GM19239 (cell line): ENCODE measurements around the gene MRPL48.

ENCODE experiments used
- DNase-seq: peaks from one replicate; pipeline ENCODE4 v3.0.0; 2011; ENCODE audit warnings: low spot score; ENCODE audit not compliant: insufficient read length
- FAIRE-seq: peaks from 2 replicates; lab custom pipeline; 2011; peaks lifted over from hg19 to GRCh38; lab: Jason Lieb, UNC

MRPL48 gene

DNA sequence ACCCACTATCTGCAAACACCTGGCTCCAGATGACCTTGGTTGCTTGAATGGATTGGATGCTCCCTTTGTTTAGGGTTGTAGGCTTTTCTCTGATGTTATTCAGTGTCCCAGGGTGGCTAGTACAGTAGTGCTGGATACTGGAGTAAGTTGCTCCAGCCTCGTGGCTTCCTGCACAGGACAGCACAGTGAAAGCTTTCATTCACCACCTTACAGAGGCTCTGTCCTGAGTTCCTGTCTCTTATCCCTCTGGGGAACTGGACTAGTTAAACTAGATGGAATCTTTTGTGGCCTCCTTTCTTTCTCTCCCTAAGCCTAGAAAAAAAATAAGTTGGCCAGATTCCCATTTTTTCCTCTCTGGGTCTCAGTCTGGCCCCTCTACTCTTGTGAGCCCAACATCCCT is 42.6 kb downstream of the MRPL48 start:
- no peak for FAIRE-seq

DNA sequence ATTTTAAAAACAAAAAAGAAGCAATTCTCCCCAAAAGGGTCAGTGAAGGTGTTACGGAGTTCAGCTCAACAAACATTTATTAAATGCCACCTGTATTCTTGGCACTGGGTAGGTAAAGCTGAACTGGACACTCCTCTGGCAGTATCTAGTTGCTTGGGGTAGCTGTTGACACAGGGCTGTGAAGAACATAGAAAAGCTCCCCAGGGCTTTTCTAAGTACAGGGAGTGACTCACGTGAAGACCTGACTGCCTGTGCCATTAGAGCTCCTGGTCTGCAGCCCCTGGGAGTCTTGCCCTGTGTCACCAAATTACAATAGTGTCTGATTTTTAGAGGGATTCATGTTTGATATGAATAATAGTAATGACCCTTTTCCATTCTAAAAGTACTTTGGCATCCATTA is 45.4 kb downstream of the MRPL48 start:
- no peak for FAIRE-seq
- no peak for DNase-seq

More for the DNA sequence above, 42.6 kb downstream of the MRPL48 start:
- DNase-seq, result no peak

DNA sequence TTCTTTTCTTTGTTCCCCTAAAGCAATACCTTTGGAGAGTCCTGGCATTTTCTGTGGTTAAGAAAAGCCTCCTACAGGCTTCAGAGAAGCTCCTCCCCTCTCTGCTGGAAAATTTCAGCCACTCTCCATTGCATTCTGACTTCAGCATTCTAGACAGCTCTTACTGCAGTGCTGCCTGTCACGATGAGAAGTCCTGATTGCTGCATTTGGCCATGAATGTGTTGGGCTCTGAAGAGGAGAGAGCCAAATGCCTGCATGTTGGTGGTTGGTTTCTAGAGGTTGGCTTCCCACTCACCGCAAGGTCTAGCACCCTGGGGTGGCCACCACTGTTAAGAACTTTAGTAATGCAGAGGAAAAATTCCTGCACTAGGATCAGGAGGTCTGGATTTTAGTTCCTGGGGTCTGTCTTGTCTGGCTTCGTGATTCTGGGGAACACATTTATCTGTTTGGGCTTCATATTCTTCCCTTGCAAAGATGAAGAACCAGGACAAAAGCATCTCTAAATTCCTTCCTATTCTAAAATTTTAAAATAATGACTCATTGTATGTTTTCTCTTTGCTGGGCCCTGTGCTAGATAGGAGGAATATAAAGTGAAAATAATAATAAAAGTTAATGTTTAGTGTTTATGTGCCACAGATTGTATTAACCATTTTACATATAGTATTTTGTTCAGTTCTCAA is 50.9 kb downstream of the MRPL48 start:
- DNase-seq (no peak), FAIRE-seq (no peak)

DNA sequence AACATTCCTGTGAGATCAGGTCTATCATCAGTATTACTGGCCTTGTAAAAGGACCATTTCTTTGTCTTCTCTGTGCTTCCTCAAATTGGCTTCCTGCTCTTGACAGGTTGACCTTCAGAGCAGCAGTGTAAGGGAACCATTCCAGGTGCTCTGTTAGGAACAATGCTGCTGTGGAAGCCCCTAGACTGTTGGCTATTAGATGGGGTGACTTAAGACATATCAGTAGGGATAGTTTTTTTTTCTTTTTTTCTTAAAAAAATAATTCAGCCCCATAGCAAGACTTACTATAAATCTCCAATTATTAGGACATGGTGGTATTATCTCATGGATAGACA is 51.4 kb downstream of the MRPL48 start:
- FAIRE-seq, result no peak

DNA sequence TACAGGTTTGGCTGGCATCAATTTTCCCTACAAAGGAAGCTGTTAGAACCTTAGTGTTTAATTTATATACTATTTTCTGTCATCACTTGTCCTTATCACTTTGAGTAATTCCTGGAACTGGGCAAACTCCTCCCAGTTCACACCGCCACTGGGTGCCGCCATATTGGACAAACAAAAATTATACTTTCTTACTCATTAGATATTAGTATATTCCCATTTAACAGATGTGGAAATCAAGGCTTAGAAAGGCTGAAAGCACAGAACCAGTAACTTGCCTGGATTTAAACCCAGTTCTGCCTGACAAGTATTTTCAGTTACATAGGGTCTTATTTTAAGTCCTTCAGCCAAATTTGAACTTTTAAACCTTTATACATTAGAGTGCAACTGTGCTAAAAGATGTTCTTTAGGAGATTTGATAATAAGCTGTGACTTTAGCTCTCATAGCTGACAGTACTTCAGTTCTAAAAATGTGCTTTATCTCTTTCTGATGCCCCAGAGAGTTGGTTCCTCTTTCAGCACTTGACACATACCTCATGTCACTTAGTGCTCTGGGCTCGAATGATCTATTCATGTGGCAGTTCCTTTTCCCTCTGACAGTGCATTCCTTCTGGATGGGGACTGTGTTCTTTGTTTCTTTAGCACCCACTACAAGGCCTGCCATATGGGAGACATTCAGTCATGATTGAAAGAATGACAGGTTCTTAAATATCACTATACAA is 63.5 kb downstream of the MRPL48 start:
- DNase-seq (no peak), FAIRE-seq (no peak)

More for the DNA sequence above, 51.4 kb downstream of the MRPL48 start:
- DNase-seq, result no peak

DNA sequence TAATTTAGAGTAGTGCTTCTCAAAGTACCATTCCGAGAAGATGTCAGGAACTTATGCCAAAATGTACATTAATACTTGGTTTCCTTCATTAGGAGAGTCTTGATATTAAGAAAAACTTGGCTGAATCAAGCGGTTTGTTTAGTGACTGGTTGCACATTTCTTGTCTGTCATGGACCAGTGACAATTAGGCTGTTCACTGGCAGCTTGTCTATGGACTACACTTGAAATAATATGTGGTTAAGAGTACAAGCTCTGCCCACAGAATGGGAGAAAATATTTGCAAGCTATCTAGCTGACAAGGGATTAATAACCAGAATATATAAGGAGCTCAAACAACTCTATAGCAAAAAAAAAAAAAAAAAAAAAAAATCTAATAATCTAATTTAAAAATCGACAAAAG is 64.4 kb downstream of the MRPL48 start:
- no peak for DNase-seq
- FAIRE-seq, result no peak

DNA sequence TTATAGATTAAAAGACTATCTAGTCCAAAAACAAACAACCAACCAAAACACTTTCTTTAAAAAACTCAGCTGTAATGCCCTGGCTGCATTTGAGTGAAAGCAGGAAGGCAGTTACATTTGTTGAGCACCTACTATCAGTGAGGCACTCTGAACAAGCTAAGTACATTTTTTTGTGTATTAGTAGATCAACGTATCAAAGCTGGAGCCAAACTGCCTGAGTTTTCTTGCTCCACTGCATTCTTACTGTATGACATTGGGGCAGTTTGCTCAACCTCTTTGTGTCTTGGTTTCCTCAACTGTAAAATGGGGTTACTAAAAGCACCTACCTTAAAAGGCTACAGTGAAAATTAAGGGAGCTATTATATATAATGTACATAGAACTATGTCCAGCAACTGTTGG is 67.0 kb downstream of the MRPL48 start:
- DNase-seq (no peak), FAIRE-seq (no peak)

DNA sequence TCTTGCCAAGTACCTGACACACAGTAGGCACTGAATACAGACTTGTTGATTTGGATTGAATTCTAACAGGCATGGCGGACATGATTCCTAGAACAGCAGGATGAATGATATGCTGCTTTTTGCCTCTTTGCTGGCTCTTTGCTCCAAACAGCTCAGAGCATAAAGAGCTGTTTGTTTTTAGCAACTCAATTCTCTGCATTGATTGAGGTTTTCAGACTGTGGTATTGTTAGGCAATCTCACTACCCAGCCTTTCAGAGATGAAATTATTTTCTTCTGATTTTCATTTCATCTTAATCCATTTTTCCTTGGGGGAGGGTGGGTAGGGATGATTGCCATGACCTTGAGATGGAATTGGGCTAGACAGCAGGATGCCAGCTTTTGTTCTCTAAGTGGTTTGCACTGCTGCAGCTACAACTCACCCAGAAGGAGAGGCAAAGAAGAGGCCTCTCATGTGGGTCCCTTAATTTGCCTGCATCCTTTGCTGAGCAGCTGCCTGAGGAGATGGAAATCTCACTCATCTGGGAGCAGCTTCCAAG is 68.4 kb downstream of the MRPL48 start:
- DNase-seq (no peak), FAIRE-seq (no peak)

DNA sequence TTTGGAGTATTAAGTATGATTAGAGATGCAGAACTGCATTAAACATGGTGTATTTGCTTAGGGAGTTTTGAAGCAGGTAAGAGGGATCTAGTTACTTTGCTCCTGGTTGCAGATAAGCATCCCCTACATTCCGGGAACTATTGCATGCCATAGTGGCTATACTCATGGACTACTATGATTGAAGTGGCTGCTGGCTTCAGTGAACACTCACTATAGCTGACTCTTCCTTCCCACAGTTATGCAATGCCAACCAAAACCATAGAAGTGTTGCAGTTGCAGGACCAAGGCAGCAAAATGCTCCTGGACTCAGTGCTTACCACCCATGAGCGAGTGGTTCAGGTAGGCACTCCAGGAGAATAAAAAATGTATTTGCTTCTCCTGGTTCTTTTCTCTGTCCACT is 72.0 kb downstream of the MRPL48 start:
- FAIRE-seq (no peak), DNase-seq (no peak)

DNA sequence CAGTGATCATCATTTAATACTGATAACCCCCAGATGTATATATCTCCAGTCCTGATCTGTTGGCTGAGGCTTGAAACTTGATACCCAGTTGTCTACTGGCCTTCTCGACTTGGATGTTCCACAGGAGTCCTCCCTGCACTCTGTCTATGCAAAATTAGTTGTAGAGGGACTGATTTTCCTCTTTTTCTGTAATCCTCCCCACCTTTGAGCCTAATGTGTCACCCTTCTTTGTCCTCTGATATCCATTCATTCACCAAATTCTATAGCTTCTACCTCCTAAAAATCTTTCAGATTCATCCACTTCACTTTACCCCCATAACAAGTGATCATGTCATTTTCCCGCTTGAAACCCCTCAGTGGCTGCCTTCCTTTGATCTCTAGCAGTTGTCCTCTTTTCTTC is 72.5 kb downstream of the MRPL48 start:
- no peak for DNase-seq
- no peak for FAIRE-seq

DNA sequence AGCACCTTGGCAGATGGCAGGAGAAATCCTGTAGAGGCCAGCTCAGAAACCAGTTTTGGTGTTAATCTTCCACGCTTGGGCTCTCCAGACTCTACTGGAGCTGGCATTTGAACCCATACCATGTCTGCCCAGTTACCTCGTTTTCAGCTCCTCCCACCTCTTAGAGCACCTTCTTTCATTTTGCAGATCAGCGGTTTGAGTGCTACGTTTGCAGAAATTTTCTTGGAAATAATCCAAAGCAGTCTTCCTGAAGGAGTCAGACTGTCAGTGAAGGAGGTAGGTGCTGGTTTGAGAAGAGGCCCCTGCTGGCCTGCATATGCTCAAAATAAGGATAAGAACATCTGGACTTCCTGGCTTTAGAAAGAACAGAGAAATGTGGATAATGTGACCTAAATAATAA is 75.3 kb downstream of the MRPL48 start:
- no peak for DNase-seq
- no peak for FAIRE-seq

DNA sequence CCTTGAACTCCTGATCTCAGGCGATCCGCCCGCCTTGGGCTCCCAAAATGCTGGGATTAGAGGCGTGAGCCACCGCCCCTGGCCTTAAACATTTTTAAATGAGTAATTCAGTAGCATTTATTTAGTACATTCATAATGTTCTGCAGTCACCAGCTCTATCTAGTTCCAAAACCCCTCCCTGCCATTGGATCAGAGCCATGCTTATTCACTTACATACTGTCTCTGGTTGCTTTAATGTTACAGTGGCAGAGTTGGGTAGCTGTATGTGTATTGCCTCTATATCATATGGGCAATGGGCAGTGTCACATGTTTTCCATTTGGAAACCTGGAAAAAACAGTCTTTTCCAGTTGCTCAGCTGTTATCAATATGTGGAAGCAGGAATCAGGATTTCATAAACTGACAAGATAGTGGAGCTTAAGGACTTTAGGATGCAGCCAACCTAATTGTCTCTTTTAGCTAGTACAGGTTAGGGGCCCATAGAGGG is 78.5 kb downstream of the MRPL48 start:
- FAIRE-seq, result no peak
- DNase-seq, result no peak

DNA sequence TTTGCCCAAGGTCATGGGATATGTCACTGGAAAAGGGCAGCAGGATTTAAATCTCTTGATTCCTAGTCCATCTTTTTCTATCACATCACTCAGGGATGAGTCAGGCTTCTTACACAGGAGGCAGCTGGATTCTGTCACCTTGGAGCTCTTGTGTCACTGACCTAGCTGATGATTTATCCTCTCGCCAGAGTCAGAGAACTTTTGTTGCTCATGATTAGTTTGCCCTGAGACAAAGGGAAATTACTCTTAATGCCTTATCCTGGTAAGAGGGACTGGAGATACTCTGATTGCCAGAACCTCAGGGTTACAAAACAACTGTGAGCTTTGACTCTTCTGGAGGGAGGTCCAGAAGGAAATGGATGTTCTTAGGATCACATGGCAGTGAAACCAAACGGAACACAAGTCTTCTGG is 78.9 kb downstream of the MRPL48 start:
- FAIRE-seq (no peak), DNase-seq (no peak)

DNA sequence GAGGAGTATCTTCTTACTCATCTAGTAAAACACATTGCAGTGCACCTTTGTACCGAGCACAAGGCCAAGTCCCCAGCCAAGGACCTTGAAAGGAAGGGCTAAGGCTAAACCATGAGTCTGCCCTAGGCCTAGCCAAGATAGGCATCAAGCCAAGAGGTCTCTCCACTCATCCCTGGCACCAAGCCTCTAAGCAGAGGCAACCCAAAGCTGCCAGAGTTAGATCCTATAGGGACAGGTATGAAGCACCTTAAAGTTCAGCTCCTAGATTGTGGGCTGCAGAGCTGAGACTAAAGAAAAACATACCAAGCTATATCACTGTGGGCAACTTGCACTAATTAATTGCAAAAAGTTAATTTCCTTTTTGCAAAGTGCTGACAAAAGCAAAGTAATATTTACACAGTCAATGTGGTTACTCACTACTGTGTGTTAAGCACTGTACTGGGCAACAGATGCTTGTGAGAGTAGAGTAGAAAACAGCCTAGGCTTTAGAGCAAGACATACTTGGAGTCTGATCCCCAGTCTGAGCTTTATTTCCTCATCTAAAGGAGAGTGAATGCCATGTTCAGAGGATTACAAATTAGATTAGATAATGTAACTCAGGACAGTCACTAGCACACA is 81.8 kb downstream of the MRPL48 start:
- no peak for DNase-seq
- no peak for FAIRE-seq

DNA sequence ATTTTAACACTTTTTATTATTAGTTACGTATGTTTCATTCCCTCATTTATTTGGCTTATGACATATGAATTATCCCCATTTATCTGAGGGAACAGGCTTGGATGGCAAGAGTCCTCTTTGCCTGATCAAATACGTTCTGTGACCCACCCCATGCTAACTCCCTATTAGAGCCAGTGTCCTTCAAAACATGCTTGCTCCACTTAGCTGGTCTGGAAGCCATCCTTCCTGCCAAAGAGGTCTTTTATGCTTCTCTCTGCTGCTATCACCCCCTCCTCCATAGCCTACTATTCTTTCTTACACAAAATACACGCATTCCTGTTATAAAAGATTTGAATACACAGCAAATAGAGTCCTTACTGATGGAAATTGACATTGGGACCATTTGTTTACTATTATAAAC is 82.6 kb downstream of the MRPL48 start:
- FAIRE-seq (no peak), DNase-seq (no peak)

DNA sequence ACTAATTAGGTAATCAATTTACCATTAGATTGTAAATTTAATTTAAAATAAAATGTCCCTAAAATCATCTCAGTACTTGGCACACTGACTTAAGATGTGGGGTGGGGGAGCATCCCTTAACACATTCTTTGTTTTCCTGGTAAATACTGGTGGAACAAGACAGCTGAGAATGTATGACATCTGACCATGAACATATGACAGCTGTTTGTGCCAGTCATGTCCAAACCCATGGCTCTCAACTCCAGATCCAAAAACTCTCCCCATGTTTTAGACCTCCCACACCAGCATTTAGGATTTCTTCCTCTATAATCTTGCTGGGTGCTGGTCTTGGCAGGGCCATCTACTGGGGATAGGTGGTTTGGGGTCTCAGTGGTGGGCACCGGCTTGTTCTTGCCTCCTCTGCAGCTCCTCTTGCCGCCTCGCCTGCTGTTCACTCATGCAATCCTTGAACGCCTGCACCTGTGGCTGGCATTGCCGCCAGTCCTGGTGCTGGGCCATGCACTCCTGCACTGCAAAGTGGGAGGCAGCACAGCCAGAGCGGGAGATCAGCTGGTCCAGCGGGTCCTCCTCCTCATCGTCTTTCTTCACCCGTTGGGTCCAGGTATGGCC is 85.2 kb downstream of the MRPL48 start:
- FAIRE-seq (no peak), DNase-seq (no peak)

DNA sequence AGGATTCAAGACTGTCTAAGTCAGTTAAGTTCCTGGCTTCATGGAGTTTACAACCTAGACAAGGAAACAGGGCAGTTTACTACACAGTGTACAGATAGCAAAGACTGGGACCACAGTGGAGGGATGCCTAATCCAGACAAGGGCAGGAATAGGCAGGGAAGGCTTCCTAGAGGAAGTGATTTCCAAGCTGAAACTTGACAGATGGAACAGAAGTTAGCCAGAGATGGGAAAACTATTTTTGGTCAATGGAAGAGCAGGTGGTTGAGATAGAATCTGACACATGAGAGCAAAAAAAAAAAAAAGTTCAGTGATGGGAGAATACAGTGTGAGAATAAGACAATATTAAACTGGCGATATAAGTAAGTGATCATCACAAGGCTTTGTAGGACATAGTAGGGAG is 87.7 kb downstream of the MRPL48 start:
- FAIRE-seq, result no peak

DNA sequence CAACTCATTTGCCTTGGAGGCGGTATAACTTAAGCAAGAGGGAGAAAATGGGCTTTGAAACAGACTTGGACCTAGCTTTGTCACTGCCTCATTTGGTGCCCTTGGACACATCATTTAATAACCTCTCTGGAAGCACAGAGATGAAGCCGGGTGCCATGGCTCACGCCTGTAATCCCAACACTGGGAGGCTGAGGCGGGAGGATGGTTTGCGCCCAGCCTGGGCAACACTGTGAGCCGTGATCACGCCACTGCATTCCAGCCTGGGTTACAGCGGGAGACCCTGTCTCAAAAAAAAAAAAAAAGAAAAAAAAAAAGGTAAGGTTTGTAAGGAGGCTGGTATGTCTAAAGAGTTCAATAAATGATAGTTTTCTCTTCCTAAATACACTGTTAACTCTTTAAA is 88.2 kb downstream of the MRPL48 start:
- FAIRE-seq, result no peak
- no peak for DNase-seq

More for the DNA sequence above, 87.7 kb downstream of the MRPL48 start:
- DNase-seq, result no peak

DNA sequence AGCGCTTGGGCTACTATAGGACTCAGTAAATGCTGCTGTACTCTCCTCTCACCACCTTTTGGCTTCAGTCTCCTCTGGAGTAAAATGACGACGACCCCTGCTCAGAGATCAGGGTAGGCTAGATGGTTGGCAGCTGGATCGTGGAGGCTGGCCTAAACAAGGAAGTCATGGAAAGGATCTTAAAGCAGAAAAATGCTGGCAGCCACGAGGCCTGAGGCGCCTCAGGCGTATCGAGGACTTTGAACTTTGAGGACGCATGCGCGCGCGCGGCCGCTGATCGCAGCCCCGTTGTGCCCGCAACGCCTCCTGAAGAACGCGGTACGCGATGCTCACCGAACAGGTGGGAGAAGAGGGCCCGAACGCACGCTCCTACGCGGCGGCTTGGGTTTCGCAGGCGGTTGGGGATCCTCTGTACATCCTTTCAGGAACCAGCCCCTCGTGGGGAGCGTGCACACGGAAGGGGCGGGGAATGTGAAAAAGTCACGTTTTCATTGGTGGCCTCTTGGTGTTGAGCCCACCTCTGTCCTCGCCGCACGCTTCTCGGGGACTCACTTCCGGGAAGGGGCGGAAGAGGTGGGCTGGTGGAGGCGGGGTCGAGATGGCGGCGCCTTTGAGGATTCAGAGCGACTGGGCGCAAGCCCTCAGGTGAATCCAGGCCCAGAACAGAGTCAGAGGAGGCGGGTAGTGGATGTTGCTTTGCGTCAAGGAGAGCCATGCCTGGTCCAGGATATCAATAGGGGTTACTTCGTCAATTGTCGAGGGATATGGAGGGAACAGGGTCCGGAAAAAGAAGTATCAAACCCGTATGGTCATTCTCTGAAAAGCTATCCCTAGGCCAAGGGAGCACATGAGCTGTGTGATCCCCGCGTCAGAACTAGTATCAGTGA is 89.0 kb downstream of the MRPL48 start, which contains the start of the genes COA4 and PAAF1:
COA4 (minus strand) TSS at position 423 of the 887 bp plus-strand sequence. CDS start 3,468 bp downstream, outside the sequence.
PAAF1 (plus strand) TSS at position 576 of the 887 bp plus-strand sequence; CDS start at position 599, 23 bp downstream.
- FAIRE-seq, result peak; percentile 96
- peak; percentile 92 for DNase-seq

DNA sequence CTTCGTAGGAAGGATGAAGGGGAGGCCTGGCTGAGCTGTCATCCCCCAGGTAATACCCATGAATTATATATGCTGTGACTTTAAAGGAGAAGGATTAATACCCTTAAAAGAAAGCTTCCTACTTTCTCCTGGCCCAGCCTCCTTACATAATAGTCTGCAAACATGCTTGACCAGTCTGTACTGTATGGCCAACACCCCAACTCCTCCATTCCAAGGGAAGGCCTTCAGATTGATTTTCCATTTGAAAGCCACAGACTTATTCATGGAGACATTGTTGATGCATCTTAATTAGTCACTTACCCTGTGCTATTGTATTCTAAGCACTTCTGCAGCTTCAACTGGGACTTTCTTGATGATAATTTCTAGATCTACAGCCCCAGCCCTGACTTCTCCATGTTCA is 91.1 kb downstream of the MRPL48 start:
- no peak for DNase-seq
- no peak for FAIRE-seq
